GM21515 (cell line): ENCODE data around the gene MED16.
"Not testable (repeated sequence)": the region's sequence is repeated elsewhere in the genome, so short reads cannot be mapped to it uniquely, and the experiment has no call there.

Experiments
- ATAC-seq: cut with Tn5 transposase; IDR thresholded peaks from one replicate; pipeline ENCODE4 v1.9.1; 2021; ENCODE audit not compliant: unreplicated experiment

MED16 gene

DNA sequence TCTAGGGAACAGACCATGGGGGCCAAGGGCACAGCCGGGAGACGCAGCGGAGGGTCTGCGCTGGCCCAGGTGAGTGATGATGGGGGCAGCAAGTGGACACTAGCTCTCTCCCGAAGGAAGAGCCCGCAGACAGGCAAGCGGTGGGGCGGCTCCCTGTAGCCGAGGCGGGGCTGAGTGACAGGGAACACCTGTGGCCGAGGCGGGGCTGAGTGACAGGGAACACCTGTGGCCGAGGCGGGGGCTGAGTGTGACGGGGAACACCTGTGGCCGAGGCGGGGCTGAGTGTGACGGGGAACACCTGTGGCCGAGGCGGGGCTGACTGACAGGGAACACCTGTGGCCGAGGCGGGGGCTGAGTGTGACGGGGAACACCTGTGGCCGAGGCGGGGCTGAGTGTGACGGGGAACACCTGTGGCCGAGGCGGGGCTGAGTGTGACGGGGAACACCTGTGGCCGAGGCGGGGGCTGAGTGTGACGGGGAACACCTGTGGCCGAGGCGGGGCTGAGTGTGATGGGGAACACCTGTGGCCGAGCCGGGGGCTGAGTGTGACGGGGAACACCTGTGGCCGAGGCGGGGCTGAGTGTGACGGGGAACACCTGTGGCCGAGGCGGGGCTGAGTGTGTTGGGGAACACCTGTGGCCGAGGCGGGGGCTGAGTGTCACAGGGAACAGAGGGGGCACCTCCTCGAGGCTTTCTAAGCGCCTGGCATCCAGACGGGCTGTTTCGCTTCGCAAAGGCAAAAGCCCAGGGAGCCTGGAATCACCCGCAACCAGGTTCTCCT is 1.4 kb downstream of the MED16 start:
- ATAC-seq = not testable (repeated sequence)

DNA sequence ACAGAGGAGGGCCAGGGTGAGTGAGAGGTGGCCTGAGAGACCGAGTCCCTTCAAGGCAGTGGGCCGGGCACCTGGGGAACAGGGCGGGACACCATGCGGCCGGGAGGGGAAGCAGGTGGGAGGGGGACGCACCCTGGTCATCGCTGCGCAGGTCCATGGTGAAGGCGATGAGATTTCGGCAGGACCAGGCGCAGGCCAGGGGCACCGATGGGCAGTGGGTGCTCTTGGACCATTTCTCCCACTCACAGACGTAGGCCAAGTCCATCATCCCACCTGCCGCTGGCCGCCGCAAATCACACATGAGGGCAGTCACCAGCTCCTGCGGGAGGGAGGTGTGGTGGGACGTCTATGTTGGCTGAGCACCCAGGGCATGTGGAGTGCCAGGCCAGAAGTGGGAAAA is 2.2 kb downstream of the MED16 start:
- no peak for ATAC-seq

DNA sequence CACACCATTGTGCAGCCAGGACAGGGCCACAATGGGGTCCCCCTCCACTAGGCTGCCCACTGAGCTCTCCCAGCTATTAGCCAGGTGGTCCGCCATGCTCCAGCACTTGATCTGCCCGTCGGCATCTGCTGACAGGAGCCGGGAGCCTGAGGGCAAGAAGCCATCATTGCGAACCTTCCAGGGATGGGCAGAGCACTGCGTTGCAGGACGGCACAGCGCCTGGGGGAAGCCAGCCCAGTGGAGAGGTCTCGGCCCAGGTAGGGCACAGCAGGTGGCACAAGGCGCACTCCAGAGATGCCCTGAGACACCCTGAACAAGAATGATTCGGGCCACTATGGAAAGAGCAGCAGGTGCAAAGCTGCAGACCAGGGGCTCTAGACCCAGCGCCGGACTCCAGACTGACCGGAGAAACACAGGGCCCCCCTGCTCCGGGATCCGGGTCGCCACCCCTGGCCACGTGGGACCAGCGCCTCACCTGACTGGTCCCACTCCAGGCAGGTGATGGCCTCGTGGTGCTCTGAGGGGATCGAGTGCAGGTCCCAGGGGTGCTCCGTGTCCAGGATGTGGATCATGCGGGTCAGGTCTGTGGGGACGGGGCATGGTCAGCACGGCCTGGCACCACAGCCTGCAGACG is 3.2 kb downstream of the MED16 start:
- ATAC-seq = no peak

DNA sequence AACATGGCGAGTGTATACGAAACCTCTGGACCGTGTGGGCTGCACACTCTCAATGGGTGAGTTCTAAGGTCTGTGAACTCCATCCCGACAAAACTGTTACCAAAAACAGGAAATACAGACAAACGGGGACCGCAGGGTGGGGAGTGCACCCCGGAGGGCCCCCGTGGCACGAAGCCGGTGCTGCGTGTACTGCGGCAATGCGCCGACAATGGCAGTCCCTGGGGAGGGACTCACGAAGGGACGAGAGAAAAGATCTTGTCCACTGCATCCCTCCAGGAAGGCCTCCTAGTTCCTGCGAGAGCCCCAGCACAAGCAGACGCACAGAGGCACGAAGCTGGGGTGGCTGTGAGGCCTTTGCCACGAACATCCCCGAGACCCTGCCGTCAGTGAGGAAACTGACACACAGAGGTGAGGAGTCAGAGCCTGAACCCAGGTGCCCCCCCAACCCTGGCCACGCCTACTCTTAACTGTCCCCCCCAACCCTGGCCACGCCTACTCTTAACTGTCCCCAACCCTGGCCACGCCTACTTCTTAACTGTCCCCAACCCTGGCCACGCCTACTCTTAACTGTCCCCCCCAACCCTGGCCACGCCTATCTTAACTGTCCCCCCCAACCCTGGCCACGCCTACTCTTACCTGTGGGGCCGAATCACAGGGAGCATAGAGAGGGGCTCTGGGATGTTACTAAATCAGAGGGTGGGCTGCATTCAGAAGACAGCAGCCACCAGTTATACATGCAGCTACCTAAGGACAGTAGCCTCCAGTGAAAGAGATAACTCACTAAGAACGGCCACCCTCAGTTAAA is 4.2 kb downstream of the MED16 start:
- no peak for ATAC-seq

DNA sequence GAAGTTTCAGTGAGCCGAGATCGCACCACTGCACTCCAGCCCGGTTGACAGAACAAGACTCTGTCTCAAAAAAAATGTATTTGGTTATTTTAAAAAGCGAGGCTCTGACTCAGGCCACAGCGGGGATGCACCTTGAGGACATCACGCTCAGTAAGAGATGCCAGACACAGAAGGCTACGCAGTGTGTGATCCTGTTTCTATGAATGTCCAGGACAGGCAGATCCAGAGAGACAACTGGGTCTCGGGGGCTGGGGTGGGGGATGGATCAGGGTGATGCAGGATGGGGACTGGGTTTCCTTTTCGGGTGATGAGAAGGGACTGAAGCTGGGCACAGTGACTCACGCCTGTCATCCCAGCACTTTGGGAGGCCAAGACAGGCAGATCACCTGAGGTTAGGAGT is 5.4 kb downstream of the MED16 start:
- ATAC-seq = no peak

DNA sequence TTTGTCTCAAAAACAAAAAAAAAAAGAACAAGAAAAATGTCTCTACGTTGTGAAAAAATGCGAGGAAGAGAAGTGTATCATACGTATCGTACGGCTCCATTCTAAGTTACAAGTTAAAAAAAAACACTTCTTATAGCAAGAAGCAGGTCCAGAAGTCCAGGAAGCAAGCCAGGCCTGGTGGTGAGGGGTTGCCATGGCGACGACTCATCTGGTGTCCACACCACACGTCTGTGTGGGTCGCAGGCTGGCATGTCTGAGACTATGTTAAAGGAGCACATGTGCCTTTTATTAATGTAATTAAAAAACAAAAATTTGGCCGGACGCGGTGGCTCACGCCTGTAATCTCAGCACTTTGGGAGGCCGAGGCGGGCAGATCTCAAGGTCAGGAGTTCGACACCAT is 5.9 kb downstream of the MED16 start:
- no peak for ATAC-seq

DNA sequence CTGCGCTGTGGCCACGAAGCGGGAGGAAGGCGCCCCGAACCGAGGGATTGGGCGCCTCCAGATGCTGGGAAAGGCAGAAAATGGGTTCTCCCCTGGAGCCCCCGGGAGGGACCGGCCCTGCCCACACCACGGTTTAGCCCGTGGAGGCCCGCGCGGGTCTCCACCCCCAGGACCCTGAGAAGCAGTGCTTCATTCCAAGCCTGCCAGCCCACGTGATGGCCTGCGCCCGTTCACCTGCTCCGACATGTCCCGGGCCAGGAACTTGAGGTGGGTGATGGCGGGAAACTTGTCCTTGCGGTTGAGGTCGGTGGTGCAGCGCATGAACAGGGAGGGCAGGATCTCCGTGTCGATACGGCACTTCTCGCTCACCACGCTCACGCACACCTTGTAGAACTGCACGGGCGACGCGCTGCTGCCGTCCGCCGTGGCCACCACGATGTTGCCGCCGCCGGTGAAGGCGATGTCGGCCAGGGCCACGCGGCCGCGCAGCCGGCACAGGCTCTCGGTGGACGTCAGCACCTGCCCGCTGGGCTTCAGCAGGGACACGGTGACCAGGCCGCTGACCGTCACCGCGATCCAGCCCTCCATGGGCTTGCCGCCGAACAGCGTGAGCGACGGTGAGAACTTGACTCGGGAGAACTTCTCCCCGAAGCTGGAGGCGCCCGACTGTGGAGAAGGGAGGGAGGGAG is 7.3 kb downstream of the MED16 start:
- ATAC-seq = no peak

DNA sequence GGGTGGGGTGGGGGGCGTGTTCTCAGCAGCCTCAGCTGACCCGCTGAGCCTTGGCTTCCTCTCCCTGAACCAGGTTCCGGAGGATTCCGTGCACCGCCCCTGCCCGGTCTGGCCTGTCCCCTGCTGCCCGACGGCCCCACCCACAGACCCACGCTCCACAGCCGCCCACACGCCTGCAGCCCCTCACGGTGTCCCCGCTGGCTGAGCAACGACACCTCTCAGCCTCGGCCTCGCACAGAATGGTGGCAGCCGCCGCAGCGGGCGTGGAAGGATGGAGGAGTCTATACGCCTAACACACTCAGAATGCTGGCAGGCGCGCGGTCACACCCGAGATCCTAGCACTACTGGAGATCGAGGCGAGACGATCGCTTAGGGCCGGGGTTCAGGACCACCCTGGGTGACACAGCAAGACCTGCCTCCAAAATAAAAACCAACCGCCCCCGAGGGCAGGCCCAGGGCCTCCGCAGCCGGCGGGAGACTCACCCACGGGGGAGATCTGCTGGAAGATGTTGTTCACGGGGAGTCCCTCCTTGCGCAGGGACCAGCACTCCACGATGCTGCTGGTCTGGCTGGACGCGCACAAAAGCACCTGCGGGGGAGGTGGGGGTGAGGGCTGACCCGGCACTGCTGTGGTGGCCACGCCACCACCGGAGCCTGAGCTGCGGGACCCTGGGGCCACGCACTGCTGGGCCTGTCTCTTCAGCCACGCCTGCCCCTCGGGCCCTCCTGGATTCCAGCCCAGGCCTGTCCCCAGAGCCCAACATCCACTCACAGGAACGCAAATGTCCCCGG is 8.4 kb downstream of the MED16 start:
- ATAC-seq = no peak

DNA sequence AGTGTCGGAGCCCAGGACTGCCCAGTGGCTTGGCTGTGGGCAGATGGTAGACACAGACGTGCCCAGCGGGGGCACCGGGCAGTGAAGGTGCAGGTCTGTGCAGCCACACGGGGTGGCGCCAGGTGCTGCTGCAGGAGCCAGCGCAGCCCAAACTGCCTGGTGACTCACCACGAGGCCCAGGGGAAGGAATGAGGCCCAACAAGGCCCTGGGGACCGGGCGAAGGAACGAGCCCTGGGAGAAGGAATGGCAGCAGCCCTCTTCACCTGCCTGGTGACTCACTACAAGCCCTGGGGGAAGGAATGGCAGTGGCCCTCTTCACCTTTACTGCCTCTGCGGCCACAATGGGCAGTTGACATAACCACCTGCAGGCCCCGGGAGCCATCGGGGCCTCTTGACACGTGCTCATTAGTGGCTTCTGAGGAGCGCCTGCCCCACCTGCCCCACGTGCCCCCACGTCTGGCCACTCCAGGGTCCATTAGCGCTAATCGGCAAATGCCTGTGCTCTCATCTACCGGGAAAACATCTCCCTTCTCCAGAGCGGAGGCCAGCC is 9.3 kb downstream of the MED16 start:
- no peak for ATAC-seq

DNA sequence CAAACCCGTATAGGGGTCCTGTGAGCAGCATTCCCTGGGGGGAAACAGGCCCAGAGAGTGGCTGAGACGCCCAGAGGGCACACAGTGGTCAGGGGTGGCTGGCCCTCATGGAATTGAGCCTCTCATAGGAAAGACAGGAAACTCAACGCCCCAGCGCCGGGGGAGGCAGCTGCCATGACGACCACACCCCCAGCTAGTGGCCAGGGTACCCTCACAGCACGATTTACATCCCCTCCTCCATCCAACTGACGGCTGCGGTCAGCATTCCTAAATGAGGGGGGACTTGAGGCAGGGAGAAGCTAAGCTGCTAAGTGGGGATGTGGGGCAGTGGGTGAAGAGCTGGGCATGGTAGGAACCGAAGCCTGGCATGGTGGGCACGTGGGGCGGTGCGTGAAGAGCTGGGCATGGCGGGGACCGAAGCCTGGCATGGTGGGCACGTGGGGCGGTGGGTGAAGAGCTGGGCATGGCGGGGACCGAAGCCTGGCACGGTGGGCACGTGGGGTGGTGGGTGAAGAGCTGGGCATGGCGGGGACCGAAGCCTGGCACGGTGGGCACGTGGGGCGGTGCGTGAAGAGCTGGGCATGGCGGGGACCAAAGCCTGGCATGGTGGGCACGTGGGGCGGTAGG is 10.0 kb downstream of the MED16 start:
- no peak for ATAC-seq

DNA sequence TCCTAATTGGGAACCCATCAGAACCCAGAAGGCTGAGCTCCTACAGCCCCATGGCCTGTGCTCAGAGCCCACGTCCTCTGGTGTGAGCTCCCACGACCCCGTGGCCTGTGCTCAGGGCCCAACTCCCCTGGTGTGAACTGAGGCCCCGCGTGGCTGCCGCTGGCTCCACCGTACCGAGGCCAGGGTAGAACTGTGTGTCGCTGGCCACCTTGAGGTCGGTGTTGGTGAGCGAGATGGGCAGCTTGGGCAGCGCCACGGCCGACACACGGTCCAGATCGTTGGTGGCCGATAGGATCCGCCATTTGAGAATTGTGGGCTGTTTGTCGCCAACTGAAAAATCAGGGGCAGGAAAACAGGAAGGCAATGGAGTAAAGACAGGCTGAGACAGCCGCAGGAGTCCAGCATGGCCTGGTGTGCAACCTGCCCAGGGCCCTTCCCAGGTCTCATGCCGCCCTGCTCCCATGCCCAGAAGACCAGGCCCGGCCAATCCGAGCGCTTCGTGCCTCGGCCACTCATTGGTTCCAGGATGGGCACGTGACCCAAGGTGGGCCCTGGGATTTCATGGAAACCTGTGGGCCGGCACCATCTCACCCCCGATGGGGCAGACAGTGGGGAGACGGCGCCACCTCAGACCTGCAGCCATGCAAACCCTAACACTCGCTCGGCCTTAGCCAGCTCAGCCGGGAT is 11.5 kb downstream of the MED16 start:
- ATAC-seq = no peak

DNA sequence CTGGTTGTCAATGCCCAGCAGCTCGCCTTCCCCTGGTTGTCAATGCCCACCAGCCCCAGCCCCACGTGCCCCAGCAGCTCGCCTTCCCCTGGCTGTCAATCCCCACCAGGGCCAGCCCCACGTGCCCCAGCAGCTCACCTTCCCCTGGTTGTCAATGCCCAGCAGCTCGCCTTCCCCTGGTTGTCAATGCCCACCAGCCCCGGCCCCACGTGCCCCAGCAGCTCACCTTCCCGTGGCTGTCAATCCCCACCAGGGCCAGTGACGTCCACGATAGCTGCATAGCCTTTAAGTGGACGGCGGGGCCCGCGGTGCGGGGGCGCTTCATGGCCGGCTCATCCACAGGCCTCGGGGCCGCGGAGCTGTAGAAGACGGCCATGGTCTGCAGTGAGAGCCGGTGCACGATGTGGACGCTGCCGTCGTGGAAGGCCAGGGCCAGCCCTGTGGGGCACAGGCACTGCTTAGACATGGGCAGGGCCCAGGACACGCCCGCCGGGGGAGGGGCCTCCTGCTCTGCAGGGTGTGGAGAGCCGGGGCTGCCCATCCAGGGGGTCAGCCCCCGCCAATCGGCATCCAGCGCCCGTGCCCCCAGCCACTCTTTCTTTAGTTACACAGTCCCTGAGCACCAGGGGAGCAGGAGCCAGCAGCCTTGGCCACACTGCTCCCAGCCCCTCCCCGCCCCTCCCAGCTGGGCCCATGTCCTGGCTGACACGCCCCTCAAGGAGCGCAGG is 13.1 kb downstream of the MED16 start:
- no peak for ATAC-seq

DNA sequence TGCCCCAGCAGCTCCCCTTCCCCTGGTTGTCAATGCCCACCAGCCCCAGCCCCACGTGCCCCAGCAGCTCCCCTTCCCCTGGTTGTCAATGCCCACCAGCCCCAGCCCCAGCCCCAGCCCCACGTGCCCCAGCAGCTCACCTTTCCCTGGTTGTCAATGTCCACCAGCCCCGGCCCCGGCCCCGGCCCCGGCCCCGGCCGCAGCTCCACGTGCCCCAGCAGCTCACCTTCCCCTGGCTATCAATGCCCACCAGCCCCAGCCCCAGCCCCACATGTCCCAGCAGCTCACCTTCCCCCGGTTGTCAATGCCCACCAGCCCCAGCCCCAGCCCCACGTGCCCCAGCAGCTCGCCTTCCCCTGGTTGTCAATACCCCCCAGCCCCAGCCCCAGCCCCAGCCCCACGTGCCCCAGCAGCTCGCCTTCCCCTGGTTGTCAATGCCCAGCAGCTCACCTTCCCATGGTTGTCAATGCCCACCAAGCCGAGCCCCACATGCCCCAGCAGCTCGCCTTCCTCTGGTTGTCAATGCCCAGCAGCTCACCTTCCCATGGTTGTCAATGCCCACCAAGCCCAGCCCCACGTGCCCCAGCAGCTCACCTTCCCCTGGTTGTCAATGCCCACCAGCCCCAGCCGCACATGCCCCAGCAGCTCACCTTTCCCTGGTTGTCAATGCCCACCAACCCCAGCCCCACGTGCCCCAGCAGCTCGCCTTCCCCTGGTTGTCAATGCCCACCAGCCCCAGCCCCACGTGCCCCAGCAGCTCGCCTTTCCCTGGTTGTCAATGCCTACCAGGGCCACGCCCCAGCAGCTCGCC is 14.0 kb downstream of the MED16 start:
- not testable (repeated sequence) for ATAC-seq

DNA sequence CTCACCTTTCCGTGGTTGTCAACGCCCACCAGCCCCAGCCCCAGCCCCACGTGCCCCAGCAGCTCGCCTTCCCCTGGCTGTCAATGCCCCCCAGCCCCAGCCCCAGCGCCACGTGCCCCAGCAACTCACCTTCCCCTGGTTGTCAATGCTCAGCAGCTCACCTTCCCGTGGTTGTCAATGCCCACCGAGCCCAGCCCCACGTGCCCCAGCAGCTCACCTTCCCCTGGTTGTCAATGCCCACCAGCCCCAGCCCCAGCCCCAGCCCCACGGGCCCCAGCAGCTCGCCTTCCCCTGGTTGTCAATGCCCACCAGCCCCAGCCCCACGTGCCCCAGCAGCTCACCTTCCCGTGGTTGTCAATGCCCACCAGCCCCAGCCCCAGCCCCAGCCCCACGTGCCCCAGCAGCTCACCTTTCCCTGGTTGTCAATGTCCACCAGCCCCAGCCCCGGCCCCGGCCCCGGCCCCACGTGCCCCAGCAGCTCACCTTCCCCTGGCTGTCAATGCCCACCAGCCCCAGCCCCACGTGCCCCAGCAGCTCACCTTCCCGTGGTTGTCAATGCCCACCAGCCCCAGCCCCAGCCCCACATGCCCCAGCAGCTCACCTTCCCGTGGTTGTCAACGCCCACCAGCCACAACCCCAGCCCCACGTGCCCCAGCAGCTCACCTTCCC is 14.9 kb downstream of the MED16 start:
- not testable (repeated sequence) for ATAC-seq

DNA sequence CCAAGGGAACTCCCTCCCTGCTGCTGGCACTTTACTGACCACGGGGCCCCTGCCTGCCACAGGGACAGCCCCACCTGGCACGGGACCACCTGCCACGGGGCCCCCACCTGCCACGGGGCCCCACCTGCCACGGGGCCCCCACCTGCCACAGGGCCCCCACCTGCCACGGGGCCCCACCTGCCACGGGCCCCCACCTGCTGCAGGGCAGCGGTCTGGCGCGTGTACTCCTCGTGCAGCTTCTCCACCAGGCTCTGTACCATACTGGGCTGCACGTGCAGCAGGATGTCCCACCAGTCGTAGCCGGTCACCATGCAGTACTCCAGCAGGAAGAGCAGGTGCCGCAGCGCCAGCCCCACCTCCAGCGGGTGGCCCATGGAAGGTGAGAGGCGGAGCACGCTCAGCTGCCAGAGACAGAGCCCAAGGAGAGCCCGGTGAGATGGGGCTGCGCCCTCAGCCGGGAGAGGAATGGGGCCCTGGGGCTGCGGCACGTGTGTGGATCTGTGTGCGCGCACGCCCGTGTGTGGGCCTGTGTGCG is 16.1 kb downstream of the MED16 start:
- no peak for ATAC-seq

DNA sequence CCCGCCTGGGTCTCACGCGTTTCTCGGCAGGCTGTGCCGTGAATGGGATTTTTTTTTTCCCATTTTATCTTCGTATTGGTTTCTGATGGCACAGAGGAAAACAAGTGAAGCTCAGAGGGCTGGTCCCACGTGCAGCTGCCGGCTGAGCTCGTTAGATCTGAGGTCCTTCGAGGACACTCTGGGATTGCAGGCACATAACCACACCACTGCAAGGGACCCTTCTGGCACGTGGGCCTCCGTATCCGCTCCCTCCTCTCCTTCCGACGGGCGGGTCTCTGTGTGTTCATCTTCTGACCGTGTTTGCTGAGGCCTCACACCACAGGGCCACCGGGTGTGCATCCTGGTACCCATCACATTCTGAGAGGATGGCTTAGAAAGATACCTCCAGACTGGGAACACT is 16.9 kb downstream of the MED16 start:
- no peak for ATAC-seq
